Left cardiac atrium (tissue), 4 donors: ENCODE results near the gene MED12L. TPM values are rescaled to one million over a fixed set of nuclear protein-coding genes. Genes with fewer than 3 reads are reported as not detected.
"Not testable (repeated sequence)": the region's sequence is repeated elsewhere in the genome, so short reads cannot be mapped to it uniquely, and the experiment has no call there.

ENCODE experiments used
- ATAC-seq, 2 donors: fragments of 200-7000 bp; cut with Tn5 transposase; one replicate each; pipeline ENCODE4 v1.9.1; 2020; ENCODE audit warnings: mild to moderate bottlenecking in 2 of 2, moderate library complexity in 2 of 2
- DNase-seq: peaks from one replicate; pipeline ENCODE4 v3.0.0-alpha.2; 2020
- intact Hi-C, 2 donors: fragments of 100-400 bp; cut with DNase I; formaldehyde crosslinking; loops; one replicate each; pipeline versions ENCODE4 v1.14.1 to v1.15.1; 2022 to 2023
- total RNA-seq, 2 donors: library from RNA; stranded (reverse); fragmentation: NEBNext Ultra II Directional; extraction: Animal tissue kit (Norgen Biotek cat#: 25700); gene quantifications; one replicate each; pipeline ENCODE4 v1.2.1, GENCODE V29; 2021
- donor health status: DM: no; HTN: yes; CAD: no.
- donor health status: DM: no; HTN: yes; CAD: no; lungs with severe emphysema.
- donor health status: DM: yes; HTN: yes; CAD: no.
- donor health status: Dilated cardiomyopathy.

MED12L gene
- total RNA-seq, 2 donors from 2014 or later: 0.44 to 0.50 TPM

GRCh38 chr3:151224268-151224866, 138.9 kb downstream of the MED12L start:
- ATAC-seq: no peak
- intact Hi-C loops: no loop called here
- no peak for DNase-seq

- no peak for DNase-seq
- intact Hi-C loops: loop anchor here (5.0 kb wide), 3 partner anchors 57 to 692 kb away; no protein-coding TSS in a partner anchor
- no peak for ATAC-seq
Measured at GRCh38 chr3:151225040-151225975, 139.8 kb downstream of the MED12L start.

- intact Hi-C loops: loop anchor here (2.0 to 5.0 kb wide), 4 partner anchors 56 to 691 kb away; no protein-coding TSS in a partner anchor
- ATAC-seq (no peak), DNase-seq (no peak)
Measured at GRCh38 chr3:151226088-151226563, 140.7 kb downstream of the MED12L start.

GRCh38 chr3:151226825-151227224, 141.4 kb downstream of the MED12L start:
- intact Hi-C loops: loop anchor here (2.0 to 5.0 kb wide), 4 partner anchors 55 to 690 kb away; no protein-coding TSS in a partner anchor
- no peak for DNase-seq
- ATAC-seq: no peak

- DNase-seq (no peak), ATAC-seq (peak in 1 of 2 donors; percentile 37)
- intact Hi-C loops: loop anchor here (2.0 to 5.0 kb wide), 4 partner anchors 55 to 690 kb away; no protein-coding TSS in a partner anchor
Measured at GRCh38 chr3:151227266-151227806, 141.9 kb downstream of the MED12L start.

GRCh38 chr3:151227807-151228665, 142.6 kb downstream of the MED12L start:
- ATAC-seq (peak; percentile 87 to 89), DNase-seq (peak; percentile 65)
- intact Hi-C loops: loop anchor here (2.0 to 5.0 kb wide), 4 partner anchors 54 to 689 kb away; no protein-coding TSS in a partner anchor

- intact Hi-C loops: loop anchor here (5.0 kb wide), 3 partner anchors 54 to 689 kb away; no protein-coding TSS in a partner anchor
- DNase-seq (no peak), ATAC-seq (peak; percentile 24 to 45)
Measured at GRCh38 chr3:151228666-151229040, 143.2 kb downstream of the MED12L start.

- DNase-seq (no peak), ATAC-seq (no peak)
- intact Hi-C loops: no loop called here
Measured at GRCh38 chr3:151230646-151231045, 145.2 kb downstream of the MED12L start.

GRCh38 chr3:151232403-151232802, 146.9 kb downstream of the MED12L start:
- intact Hi-C loops, DNase-seq, ATAC-seq: not testable (repeated sequence)

- intact Hi-C loops: no loop called here
- ATAC-seq (no peak), DNase-seq (no peak)
Measured at GRCh38 chr3:151232991-151233390, 147.5 kb downstream of the MED12L start.

GRCh38 chr3:151234825-151235224, 149.4 kb downstream of the MED12L start:
- no peak for ATAC-seq
- intact Hi-C loops: no loop called here
- no peak for DNase-seq

GRCh38 chr3:151236316-151236715, 150.9 kb downstream of the MED12L start:
- no peak for DNase-seq
- intact Hi-C loops: no loop called here
- ATAC-seq: no peak

GRCh38 chr3:151236736-151237135, 151.3 kb downstream of the MED12L start:
- intact Hi-C loops: no loop called here
- ATAC-seq (no peak), DNase-seq (no peak)

- ATAC-seq, intact Hi-C loops, DNase-seq: not testable (repeated sequence)
Measured at GRCh38 chr3:151242006-151242405, 156.5 kb downstream of the MED12L start.

GRCh38 chr3:151248772-151249337, 163.4 kb downstream of the MED12L start:
- intact Hi-C loops: no loop called here
- DNase-seq (no peak), ATAC-seq (no peak)

GRCh38 chr3:151256749-151257148, 171.3 kb downstream of the MED12L start:
- ATAC-seq: no peak
- intact Hi-C loops: no loop called here
- no peak for DNase-seq

- no peak for DNase-seq
- intact Hi-C loops: no loop called here
- no peak for ATAC-seq
Measured at GRCh38 chr3:151259664-151260063, 174.2 kb downstream of the MED12L start.

- ATAC-seq: no peak
- no peak for DNase-seq
- intact Hi-C loops: no loop called here
Measured at GRCh38 chr3:151262871-151263525, 177.5 kb downstream of the MED12L start.
